ENCODE measurements around the gene DISC1. TPM values are rescaled to one million over a fixed set of nuclear protein-coding genes. Genes with fewer than 3 reads are reported as not detected.
"Not testable (repeated sequence)": the region's sequence is repeated elsewhere in the genome, so short reads cannot be mapped to it uniquely, and the experiment has no call there.

The DISC1 gene
- total RNA-seq, 1 donor from 2014 or later, result 16.0 TPM

DNA sequence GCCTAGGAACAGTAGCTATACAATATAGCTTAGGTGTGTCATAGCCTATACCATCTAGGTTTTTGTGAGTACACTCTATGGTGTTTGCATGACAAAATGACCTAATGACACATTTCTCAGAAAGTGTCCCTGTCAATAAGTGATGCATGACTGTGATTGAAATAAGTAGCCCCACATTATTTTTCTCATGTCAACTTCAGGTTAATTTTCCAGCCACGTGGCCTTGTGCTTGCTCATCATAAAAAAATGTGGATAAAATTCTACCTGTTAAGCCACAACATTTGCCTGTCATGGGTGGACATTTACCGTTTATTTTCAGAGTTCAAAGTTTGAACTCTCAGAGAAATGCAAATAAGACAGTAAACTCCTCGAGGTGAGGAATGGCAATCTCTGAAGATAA is 5.5 kb downstream of the DISC1 start:
- intact Hi-C loops (cut with DNase I), result no loop called here
- H3K9me3 ChIP-seq, result no peaks in the 10 kb centered on the region
- DNase-seq (ENCODE audit: low spot score in 2 of 2), result no peak
- no peaks in the 10 kb centered on the region for H3K36me3 ChIP-seq
- no peak for TF ChIP-seq CTCF (IDR thresholded peaks at IDR 0.05)
- H3K27ac ChIP-seq, result no peak overlapping the region
- no peak overlapping the region for H3K4me3 ChIP-seq
- H3K27me3 ChIP-seq, result no peaks in the 10 kb centered on the region
- peaks cover 3 to 5% of the 10 kb centered on the region in 2 donors for H3K4me1 ChIP-seq

GRCh38 chr1:231634323-231635013 is 7.9 kb downstream of the DISC1 start:
- no peak overlapping the region for H3K4me3 ChIP-seq
- DNase-seq (ENCODE audit: low spot score in 2 of 2), result no peak
- no peak overlapping the region for H3K27ac ChIP-seq
- H3K27me3 ChIP-seq, result no peaks in the 10 kb centered on the region
- intact Hi-C loops (cut with DNase I), result no loop called here
- no peaks in the 10 kb centered on the region for H3K9me3 ChIP-seq
- no peaks in the 10 kb centered on the region for H3K36me3 ChIP-seq
- TF ChIP-seq CTCF (IDR thresholded peaks at IDR 0.05), result no peak
- no peaks in the 10 kb centered on the region for H3K4me1 ChIP-seq

DNA sequence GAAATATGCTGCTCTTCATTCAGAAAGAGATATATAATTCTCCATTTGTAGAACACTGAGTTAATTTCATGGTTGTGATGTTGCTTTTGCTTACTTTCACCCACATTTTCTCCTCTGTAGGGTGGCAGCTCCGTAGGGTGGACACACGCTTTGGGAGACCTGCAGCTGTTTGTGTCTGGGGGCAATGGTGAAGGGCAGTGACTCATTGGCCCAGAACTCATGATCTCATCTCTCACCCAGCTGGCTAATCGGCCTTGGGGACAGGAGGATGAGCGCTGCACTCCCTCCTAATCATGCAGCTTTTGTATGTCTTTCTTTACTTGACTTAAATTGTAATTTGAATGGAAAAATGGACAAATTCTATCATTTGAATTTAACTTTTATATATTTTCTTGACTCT is 9.6 kb downstream of the DISC1 start:
- Histone ChIP-seq H3K4me1 (no peaks in the 10 kb centered on the region), H3K27ac (no peak overlapping the region), H3K27me3 (no peaks in the 10 kb centered on the region), H3K36me3 (no peaks in the 10 kb centered on the region), H3K4me3 (no peak overlapping the region), H3K9me3 (no peaks in the 10 kb centered on the region)
- intact Hi-C loops (cut with DNase I), result no loop called here
- no peak for DNase-seq (ENCODE audit: low spot score in 2 of 2)
- no peak for TF ChIP-seq CTCF (IDR thresholded peaks at IDR 0.05)

DNA sequence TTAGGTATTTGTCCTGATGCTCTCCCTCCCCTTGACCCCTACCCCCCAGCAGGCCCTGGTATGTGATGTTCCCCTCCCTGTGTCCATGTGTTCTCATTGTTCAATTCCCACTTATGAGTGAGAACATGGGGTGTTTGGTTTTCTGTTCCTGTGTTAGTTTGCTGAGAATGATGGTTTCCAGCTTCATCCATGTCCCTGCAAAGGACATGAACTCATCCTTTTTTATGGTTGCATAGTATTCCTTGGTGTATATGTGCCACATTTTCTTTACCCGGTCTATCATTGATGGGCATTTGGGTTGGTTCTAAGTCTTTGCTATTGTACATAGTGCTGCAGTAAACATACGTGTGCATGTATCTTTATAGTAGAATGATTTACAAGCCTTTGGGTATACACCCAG is 10.3 kb downstream of the DISC1 start:
- H3K4me1 ChIP-seq; H3K27me3 ChIP-seq; H3K9me3 ChIP-seq; intact Hi-C loops (cut with DNase I); H3K36me3 ChIP-seq; H3K4me3 ChIP-seq; DNase-seq (ENCODE audit: low spot score in 2 of 2); H3K27ac ChIP-seq: not testable (repeated sequence)

- no peak overlapping the region for H3K4me3 ChIP-seq
Measured at GRCh38 chr1:231638647-231639046, 12.1 kb downstream of the DISC1 start.

DNA sequence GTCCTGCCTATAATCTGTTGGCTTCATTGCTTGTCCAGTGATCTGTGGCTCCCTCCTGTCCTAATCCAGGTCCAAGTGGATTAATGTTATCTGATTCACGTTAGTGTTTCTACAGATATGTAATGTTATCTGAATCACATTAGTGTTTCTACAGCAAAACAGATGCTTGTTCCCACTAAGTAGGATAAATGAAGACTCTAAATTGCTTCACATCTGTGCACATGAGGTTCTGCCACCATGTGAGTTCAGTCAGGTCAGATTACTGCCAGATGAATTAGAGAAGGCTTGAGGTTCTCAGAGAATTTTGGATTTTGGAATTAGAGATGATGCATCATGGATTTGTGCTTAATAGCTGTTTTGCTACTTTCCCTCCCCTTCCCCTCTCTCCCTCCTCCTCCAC is 13.2 kb downstream of the DISC1 start:
- Histone ChIP-seq H3K27ac (no peak overlapping the region), H3K4me1 (no peaks in the 10 kb centered on the region), H3K36me3 (no peaks in the 10 kb centered on the region), H3K27me3 (no peaks in the 10 kb centered on the region), H3K9me3 (no peaks in the 10 kb centered on the region), H3K4me3 (no peak overlapping the region)
- DNase-seq (ENCODE audit: low spot score in 2 of 2), result no peak
- TF ChIP-seq CTCF (IDR thresholded peaks at IDR 0.05), result no peak
- intact Hi-C loops (cut with DNase I), result no loop called here

More at GRCh38 chr1:231638647-231639046, 12.1 kb downstream of the DISC1 start:
- no peaks in the 10 kb centered on the region for H3K27me3 ChIP-seq
- H3K9me3 ChIP-seq, result no peaks in the 10 kb centered on the region
- H3K36me3 ChIP-seq, result no peaks in the 10 kb centered on the region
- H3K27ac ChIP-seq, result no peak overlapping the region
- no peaks in the 10 kb centered on the region for H3K4me1 ChIP-seq
- intact Hi-C loops (cut with DNase I), result no loop called here
- no peak for DNase-seq (ENCODE audit: low spot score in 2 of 2)
- TF ChIP-seq CTCF (IDR thresholded peaks at IDR 0.05), result no peak

DNA sequence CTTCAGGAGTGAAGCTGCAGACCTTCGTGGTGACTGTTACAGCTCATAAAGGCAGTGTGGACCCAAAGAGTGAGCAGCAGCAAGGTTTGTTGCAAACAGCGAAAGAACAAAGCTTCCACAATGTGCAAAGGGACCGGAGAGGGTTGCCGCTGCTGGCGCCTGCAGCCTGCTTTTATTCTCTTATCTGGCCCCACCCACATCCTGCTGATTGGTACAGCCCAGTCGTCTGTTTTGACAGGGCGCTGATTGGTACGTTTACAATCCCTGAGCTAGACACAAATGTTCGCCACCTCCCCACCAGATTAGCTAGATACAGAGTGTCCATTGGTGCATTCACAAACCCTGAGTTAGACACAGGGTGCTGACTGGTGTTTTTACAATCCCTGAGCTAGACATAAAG is 14.9 kb downstream of the DISC1 start:
- H3K4me1 ChIP-seq; H3K4me3 ChIP-seq; H3K36me3 ChIP-seq; H3K27me3 ChIP-seq; H3K9me3 ChIP-seq; H3K27ac ChIP-seq; DNase-seq (ENCODE audit: low spot score in 2 of 2); intact Hi-C loops (cut with DNase I): not testable (repeated sequence)

- H3K36me3 ChIP-seq; H3K4me1 ChIP-seq; intact Hi-C loops (cut with DNase I); H3K9me3 ChIP-seq; H3K27ac ChIP-seq; H3K4me3 ChIP-seq; H3K27me3 ChIP-seq; DNase-seq (ENCODE audit: low spot score in 2 of 2): not testable (repeated sequence)
Measured at GRCh38 chr1:231642061-231642460, 15.5 kb downstream of the DISC1 start.
